HG03039 (cell line): ENCODE data around the gene VPS13D.

Source experiments
- ATAC-seq: cut with Tn5 transposase; IDR thresholded peaks from one replicate; pipeline ENCODE4 v1.9.1; 2021; ENCODE audit warnings: mild to moderate bottlenecking, moderate library complexity; ENCODE audit not compliant: unreplicated experiment

The VPS13D gene

DNA sequence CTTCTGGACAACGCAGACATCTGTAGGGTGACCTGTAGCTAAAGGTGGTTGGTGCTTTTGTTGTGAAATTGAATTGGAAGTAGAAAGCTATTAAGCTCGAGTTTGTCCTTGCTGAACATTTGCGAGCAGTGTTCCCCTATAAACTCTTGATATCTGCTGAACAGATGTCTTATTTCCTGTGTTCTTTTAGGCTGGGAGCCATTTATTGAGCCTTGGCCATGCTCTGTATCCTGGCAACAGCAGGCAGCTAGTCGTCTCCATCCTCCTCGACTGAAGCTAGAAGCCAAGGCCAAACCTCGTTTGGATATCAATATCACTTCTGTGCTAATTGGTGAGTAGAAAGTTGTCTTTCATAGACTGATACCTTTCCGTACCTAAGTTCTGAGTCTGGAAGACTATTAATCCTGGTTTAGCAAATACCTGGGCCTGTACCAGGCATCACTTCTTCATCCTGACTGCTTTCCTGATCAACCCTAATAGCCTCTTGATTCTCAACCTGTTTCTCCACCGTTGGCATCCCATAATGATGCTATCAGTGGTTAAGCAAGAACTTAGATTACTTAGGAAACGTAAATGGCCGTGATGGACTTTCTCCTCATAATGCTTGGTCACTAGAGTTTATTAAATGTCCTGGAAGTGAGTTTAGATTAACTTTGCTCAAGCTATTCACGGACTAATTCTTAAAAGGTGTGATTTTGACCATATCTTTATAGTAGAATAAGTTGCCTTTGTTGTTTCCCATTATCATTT, 103.4 kb downstream of the VPS13D start:
- no peak for ATAC-seq

DNA sequence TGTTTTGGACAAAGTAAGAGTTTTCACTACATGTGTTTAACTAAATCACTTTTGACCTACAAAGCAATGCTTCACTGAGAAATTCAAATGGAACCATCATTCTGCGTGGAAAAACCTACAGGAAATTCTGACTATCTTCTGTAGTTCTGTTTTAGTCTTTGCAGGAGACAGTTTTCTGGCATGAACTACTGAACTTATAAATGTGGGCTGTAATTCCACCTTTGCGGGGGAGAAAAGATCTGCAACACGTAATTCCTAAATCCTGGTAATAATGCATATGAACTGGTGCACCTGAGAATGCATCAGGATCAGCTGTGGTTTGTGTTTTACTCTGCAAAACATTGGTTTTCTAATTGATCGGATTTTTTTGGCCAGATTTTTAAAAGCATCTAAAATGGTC, 106.0 kb downstream of the VPS13D start:
- no peak for ATAC-seq

DNA sequence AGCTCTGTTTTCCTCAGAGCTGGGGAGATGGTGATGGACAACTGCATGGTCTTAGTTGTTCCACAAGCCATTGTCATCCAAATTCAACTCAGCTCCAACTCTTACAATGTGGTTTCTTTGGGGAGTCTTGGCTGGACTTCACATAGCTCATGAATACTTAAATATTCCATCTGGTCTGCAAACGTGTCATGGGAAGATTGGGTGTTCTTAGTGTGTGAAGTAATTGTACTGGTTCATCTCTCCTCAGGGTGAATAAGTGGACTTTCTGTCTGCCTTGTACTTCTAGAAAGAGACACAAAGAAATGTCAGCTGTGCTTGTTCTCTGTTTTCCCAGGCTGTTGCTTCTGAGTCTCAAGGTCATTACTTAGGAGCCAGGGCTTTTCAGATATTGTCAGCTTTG, 106.6 kb downstream of the VPS13D start:
- no peak for ATAC-seq

DNA sequence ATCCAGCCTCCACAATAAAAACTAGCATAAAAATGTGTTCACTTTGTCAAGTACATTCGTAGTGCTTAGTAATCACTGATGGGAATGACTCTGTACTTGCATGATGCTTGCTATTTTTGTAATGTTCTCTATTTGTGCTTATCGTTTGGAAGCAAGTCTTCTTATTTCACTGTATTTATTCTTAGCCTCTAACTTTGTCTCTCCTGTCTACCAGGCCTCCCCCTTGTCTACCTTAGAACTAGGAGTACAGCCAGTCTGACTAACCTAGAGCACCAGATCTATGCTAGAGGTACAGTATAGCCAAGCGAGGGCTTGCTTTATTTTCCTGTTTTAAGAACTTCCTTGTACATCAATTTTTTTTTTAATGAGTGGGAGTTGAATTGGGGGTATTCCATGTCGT, 108.2 kb downstream of the VPS13D start:
- ATAC-seq: no peak

DNA sequence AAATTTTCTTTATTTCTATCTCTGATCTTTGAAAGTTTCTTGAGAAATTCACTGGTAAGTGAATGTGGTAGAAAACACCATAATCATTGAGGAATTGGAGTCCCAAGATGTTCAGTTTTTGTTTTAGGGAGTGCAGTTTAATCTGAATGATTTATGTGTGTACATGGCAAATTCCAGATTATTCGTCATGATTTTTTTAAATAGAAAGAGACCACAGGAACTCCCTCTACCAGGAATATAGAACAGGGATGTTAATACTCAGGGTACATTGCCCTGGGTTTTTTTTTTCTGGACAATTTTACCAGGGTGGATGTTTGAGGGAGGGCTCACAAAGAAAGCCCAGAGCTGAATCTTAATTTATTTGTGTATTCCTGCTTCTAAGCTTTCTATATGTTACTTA, 109.0 kb downstream of the VPS13D start:
- no peak for ATAC-seq

DNA sequence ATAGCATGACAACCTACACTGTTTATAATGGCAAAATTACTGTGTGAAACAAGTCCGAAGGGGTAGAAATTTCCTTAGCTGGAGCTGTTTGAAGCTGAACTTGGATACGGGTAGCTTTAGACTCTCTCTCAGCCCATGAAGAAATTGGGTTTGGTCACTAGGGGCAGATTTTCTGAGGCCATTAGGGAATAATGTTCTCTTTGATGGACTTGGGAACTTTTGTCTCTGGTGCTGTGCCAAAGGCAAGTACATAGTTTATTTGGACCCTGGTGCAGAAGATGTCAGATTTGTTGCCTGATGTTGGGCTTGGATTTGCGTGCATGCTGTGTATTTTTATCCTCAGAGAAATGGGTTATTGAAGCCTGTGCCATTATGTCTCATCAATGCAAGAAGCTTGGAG, 109.6 kb downstream of the VPS13D start:
- no peak for ATAC-seq

DNA sequence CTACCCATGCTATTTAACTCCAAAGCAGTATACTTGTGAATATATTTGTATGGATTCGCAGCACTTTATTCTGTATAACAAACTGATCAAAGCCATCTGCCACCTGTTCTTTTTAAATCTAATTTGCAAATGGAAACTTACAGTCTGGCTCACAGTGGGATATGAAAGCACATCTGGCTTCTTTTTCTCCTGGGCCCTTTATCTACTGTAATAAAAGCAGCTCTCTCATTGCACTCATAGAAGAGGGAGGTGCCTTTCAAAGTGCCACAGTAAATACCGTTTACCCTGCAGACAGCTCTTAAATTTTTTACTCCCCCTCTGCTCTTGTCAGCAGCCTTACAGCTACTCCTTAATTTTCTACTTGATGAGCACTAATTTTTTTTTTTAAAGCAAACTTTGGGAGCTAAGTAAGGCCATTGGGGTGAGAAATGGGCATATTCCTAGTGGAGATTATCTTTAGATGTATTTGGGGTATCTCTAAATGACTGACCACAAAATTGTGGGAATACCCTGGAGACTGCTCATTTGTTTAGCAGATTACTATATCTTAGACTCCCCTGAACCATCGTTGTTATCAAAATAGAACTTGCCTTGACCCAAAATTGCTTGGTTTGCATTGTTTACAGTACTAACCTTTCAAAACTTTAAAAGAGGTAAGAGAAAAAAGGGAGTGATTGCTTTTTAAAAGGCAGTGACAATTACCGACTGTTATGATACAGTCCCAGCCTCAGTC, 110.1 kb downstream of the VPS13D start:
- no peak for ATAC-seq

DNA sequence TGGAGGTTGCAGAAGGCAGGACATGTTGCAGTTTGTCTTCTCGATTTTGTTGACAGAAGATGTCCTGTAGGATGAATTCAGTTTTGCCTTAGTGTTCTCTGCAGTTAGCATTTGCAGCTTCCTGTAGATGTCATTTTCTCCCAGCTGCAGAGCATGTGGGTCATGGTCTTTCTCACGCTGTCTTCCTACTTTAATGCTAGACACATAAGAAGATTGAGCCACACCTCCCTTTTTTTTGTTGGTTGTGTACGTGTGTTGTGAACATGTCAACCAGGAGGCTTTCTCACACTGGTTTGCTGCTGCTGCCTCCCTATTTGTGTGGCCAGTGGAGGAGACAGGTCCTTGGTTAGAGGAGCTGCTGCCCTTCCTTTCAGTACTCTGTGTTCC, 110.7 kb downstream of the VPS13D start:
- no peak for ATAC-seq

DNA sequence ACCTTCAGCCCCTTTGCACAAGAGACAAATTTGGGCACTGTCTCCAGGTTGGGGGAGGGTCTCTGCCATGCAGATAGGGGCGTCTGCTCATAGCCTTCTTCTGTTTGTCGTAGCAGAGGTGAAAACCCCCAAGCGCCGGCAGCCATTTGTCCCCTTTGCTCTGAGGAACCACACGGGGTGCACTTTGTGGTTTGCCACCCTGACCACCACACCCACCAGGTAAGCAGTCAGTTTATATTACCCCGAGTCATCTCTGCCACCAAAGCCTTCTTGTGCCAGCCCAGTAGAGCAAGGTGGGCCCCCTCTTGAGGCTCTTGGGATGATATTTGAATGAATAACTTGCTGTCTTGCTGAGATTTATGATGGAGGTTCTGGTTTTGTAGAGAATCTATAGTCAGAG, 111.8 kb downstream of the VPS13D start:
- no peak for ATAC-seq

DNA sequence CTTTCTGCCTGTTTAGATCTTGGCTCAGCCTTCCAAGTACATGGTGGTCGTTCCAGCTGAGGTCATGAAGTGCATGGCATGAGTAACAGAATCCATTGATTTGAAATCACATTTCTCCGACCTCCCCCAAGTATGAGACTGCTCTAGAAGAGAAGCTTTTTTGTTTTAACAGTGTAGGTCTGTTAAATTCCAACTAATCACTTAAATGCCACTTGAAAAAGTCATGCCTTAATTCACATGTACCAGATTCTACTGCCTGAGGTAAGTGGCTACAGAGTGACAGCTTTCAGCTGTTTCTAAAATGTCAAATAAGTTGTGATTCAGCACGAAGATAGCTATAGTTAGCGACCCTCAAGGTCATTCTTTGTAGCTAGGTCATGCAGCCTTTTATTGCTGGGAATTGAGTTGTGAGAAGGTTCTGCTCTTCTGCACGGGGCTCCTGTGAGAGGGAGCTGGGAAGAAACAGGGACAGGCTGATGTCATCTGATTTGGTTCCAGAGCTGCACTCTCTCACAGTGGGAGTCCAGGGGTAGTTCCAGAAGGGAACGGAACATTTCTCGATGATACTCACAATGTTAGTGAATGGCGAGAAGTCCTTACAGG, 112.7 kb downstream of the VPS13D start:
- no peak for ATAC-seq

DNA sequence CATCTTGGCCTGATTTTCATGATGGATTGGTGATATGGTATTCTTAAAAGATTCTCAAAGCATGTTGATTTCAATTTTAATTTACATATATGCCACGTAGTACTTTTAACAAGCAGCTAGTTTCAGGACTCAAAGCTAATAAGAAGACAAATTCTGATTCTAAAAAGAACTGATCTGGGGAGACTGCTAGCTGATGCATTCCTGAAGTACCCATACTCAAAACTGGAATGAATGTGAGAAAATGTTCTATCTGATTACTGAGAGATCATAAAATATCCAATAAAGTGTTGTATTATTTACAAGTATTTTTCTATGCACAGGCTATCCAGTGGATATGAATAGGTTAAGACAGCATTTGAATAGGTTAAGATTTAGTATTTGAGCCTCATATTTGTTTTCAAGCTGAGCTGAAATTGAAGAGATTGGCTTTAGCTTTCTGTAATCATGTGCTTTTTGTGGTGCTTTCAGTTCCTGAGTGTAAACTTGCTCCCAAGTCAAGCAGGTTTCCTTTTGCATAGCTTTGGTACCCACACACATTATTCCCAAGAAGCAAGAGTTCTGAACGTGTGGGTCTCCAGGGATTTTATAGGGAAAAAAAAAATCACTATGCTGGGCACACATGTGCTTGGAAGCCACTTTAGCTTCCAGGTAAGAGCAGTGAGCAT, 114.1 kb downstream of the VPS13D start:
- no peak for ATAC-seq

DNA sequence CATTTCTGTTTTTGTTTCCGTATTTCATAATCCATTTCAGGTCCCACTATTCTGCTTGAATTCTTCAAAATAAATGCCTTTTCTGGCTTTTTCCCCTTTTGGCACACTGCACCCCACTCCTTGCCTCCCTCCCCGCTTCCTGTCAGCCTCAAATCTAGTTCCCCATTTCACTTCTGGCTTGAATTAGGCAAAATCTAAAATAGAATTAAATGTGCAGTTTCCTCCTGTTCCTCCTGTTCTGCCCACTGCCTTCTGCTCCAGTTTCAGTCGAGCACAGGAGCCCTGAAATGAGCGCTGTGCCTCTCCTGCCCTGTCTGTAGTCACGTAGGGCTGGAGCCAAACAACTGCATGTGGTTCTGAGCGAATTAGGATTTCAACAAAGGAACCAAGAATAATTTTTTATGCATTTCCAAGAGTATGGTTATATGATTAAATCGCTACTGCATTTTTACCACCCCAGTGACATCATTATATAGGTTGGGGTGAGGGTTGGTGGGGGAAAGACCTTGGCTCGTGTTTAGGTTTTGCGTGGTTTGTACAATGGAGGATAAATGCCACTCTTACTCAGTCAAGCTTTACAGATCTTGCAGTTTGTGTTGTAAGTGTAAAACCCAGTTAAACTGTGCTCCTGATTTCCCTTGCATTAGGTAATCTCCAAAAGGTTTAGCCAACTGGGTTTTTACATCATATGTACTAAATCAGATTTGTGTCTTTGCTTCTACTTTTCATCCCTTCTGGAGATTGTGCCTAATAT, 114.9 kb downstream of the VPS13D start:
- ATAC-seq: no peak

DNA sequence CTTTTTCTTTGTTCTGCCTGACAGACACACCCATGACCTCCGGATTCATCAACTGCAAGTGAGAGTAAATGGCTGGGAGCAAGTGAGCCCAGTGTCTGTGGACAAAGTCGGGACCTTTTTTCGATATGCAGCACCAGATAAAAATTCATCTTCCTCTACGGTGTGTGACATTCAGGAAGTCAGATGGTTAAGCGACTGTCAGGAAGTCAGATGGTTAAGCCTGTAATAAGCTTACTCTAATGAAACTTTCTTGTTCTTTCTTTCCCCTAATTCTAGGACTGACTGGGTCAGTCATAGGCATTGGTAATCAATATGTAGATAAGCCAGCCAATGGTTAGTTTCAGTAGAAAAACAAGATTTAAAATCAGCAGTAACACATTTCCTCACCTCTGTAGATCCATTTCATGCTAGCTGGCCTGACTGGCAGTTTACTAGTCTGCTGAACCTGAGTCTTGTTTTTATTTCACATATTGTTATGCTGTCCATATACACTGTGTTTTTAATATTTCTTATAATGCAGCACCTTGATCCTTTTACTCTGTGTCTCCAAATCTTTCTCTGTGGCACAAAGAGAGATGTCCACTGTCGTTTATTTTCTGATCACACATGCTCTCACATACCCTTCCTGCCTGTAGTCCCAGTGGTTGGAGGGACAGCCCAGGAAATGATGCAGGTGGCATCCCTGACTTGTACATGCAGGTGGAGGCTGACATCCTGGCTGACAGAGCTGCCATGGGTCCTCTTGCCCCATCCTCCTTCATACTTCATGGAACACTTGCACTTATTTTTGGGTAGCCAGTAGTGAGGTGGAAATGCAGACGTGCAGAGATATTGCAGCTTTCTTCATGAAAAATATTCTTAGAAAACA, 115.8 kb downstream of the VPS13D start:
- no peak for ATAC-seq

DNA sequence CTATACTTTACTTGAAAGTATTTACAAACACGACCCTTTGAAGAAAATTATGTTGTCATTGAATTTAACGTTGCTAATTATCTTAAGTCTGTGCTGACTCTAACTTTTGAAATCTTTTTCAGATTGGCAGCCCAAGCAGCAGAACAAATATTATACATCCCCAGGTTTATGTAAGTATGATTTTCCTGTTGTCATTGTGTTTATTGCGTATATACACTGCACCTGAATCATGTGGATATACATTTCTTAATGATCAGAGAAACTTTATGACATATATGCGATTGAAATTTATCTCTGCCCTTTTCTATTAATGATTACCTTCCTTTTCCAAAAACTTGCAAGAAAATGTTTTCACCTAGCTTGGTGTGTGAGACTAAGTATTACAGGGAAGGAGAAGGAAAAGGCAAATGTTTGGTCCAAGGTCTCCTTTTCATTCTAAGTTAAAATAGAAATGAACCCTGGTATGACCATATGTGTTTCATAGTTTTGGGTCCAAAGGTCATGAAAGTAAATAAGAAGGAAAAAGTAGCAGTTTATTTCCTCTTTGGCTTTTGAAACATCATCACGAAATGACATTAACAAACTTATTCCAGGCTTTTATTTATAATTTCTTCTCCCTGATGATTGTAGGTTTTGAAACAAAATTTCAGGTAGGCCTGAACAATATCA, 116.8 kb downstream of the VPS13D start:
- no peak for ATAC-seq

DNA sequence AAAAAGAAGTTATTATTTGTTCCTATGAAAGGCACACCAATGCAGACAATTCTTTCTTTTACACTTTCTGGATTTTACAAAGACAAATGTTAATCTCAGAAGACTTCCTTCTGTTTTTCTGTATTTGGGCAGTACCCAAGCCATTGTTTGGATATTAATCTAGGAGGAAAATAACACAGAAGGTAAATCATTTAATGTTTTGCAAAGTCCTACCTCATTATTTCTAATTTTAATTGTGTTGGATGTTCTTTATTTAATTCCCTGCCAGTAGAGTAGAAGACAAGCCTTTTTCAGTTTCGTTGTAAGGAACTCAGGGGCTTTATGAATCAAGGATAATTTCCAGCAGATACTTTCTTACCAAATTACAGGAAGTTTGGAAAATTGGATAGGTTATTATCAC, 118.3 kb downstream of the VPS13D start:
- no peak for ATAC-seq

DNA sequence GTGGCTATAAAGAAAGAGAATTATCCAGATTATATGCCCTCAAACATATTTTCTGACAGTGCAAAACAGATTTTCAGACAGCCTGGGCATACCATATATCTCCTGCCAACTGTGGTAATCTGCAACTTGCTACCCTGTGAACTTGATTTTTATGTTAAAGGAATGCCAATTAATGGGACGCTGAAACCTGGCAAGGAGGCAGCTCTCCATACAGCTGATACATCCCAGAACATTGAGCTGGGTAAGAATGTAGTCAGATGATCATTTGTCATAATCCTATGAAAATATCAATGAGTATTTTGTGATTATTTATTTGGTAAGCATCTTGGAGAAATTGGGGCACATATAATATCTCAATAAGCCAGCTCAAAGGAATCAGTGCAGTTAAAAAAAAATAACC, 124.2 kb downstream of the VPS13D start:
- ATAC-seq: no peak

DNA sequence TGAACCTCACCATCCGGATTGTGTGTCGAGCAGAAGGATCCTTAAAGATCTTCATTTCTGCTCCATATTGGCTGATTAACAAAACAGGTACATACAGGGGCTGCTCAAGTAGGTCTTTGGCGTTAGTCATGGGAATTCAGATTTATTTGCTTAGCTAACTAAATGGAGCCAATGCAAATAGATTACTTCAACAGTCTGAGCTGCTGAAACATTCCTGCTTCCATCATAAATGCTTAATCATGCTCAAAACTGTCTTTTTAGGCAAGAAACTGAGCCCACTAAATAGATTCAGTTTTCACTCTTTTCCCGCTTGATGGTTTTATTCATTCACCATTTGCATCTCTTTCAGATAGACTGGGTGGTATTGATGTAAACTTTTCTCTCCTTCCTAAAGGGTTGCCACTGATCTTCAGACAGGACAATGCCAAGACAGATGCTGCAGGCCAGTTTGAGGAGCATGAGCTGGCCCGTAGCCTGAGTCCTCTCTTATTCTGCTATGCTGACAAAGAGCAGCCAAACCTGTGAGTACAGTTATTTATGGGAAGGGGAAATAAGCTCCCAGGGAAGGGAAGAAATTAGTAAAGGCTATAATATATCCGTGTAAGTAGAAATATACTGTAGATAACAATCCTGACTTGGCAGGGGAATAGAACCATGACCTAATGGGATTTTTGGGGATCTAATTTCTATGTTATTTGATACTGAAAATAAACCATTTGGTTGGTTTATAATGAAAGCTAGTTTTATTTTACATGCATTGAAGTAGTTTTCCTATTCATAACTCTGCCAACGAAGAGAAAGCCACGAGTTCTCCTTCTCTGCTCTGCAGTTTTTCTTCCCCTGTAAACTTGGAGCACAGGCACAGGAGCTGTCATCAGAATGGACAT, 126.4 kb downstream of the VPS13D start:
- ATAC-seq: no peak

DNA sequence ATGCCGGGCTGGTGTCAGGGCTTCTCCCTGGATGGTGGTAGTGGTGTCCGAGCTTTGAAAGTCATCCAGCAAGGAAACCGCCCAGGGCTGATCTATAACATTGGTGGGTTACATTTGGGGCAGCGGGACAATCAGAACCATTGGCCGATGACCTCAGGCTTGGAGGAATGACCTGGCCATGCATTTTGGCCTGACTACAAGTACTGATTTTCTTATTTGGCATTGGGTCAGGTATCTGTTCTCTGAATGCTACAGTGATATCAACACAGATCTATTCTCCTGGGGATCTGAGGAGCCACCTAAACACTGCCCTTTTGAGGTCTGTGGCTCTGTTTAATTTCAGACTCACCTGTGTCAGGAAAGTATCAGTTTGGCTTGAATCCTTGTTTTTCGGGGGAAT, 128.7 kb downstream of the VPS13D start:
- no peak for ATAC-seq
